Hepatocyte (in vitro differentiated cells): ENCODE results near the gene AKAP14. TPM values are rescaled to one million over a fixed set of nuclear protein-coding genes. Genes with fewer than 3 reads are reported as not detected.

ENCODE experiments used
- DNase-seq: peaks from one replicate; pipeline ENCODE4 v3.0.0-alpha.2; 2016; ENCODE audit warnings: low spot score
- H2AFZ ChIP-seq: fragments of 200-600 bp; sonication (generic); 2 replicates; pipeline ENCODE4 v1.6.0; 2016; ENCODE audit warnings: antibody characterized with exemption, mild to moderate bottlenecking
- H3K27ac ChIP-seq: fragments of 200-600 bp; sonication (generic); 2 replicates; pipeline ENCODE4 v1.5.1; 2016; ENCODE audit warnings: mild to moderate bottlenecking
- H3K27me3 ChIP-seq: fragments of 200-600 bp; sonication (generic); 2 replicates; pipeline ENCODE4 v1.6.1; 2016
- H3K36me3 ChIP-seq: fragments of 200-600 bp; sonication (generic); replicated peaks from 2 replicates; pipeline ENCODE4 v1.5.1; 2016; ENCODE audit warnings: low read depth; ENCODE audit not compliant: insufficient read depth
- H3K4me1 ChIP-seq: fragments of 200-600 bp; sonication (generic); 2 replicates; pipeline ENCODE4 v1.5.1; 2016; ENCODE audit warnings: mild to moderate bottlenecking, moderate library complexity; ENCODE audit not compliant: insufficient read depth
- H3K4me2 ChIP-seq: fragments of 200-600 bp; sonication (generic); 2 replicates; pipeline ENCODE4 v1.6.0; 2016
- H3K4me3 ChIP-seq: fragments of 200-600 bp; sonication (generic); 2 replicates; pipeline ENCODE4 v1.5.1; 2016; ENCODE audit warnings: mild to moderate bottlenecking
- H3K79me2 ChIP-seq: fragments of 200-600 bp; sonication (generic); 2 replicates; pipeline ENCODE4 v1.6.0; 2017; ENCODE audit warnings: mild to moderate bottlenecking
- H3K9me2 ChIP-seq: fragments of 200-600 bp; sonication (generic); replicated peaks from 2 replicates; pipeline ENCODE4 v1.6.0; 2017; ENCODE audit warnings: mild to moderate bottlenecking; ENCODE audit not compliant: insufficient read depth
- H3K9me3 ChIP-seq: fragments of 200-600 bp; sonication (generic); 2 replicates; pipeline ENCODE4 v1.5.1; 2016; ENCODE audit warnings: low read depth, mild to moderate bottlenecking
- H4K20me1 ChIP-seq: fragments of 200-600 bp; sonication (generic); 2 replicates; pipeline ENCODE4 v1.6.0; 2016; ENCODE audit warnings: mild to moderate bottlenecking; ENCODE audit not compliant: insufficient read depth, poor library complexity, severe bottlenecking
- EZH2 ChIP-seq: fragments of 200-600 bp; sonication (generic); IDR thresholded peaks from 2 replicates; pipeline ENCODE4 v1.6.1; 2016; ENCODE audit warnings: antibody characterized with exemption, mild to moderate bottlenecking, borderline replicate concordance
- EZH2phosphoT487 ChIP-seq: fragments of 200-600 bp; sonication (generic); IDR thresholded peaks from one replicate; pipeline ENCODE4 v1.6.1; 2018; ENCODE audit warnings: antibody characterized with exemption, mild to moderate bottlenecking, low read depth, moderate library complexity; ENCODE audit not compliant: unreplicated experiment, severe bottlenecking
- WGBS: methylation state at CpG from one replicate; pipeline ENCODE4 v1.1.6; 2016; ENCODE audit warnings: low lambda C conversion rate; ENCODE audit errors: missing lambda C conversion rate; 5-methylcytosine and 5-hydroxymethylcytosine counted together
- polyA plus RNA-seq: library from polyadenylated mRNA; unstranded; fragments of >200 nt; fragmentation: Nextera tagmentation; extraction: Ambion mirVana; gene quantifications from 2 replicates; pipeline ENCODE4 v1.2.1, GENCODE V29; 2016
- total RNA-seq: library from RNA; depleted of rRNA; stranded (reverse); fragments of >200 nt; gene quantifications from 2 replicates; pipeline ENCODE4 v1.2.3, GENCODE V29; 2014
- TF ChIP-seq, protein P1 (sequence below): fragments of 200-600 bp; sonication (generic); IDR thresholded peaks from 2 replicates; pipeline ENCODE4 v1.5.1; 2016; ENCODE audit warnings: antibody characterized with exemption, mild to moderate bottlenecking; ENCODE audit not compliant: poor library complexity

The AKAP14 gene
- total and polyA plus RNA-seq, 2 experiments from 2014 or later = not detected

DNA sequence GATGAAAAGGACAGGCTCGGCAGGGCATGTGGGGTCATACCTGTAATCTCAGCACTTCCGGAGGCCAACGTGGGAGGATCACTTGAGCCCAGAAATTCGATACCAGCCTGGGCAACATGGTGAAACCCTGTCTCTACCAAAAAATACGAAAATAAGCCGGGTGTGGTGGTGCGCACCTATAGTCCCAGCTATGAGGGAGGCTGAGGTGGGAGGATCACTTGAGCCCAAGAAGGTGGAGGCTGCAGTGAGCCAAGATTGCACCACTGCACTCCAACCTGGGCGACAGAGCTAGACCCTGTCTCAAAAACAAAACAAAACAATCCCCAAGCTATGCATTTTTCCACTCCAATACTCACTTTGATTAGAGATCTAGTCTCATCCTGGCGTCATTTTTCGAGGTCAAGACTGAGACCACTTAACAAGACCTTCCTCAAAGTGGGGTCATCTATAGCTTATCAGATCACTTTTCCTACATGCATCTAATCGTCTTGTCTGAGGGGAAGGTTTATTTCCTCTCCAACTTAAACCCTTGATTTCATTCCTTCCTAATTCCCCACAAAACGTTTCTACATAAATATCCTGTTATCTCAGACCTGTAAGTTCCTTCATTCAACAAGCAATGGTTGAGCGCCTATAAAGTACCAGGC lies 46.6 kb downstream of the AKAP14 start:
- H2AFZ ChIP-seq = no peak overlapping the region
- DNase-seq = no peak

GRCh38 chrX:119942831-119943184 lies 47.1 kb downstream of the AKAP14 start:
- no peaks in the 10 kb centered on the region for H4K20me1 ChIP-seq
- peak overlapping the region; percentile 83 for H3K4me2 ChIP-seq
- no peaks in the 10 kb centered on the region for H3K27me3 ChIP-seq
- H2AFZ ChIP-seq = peak overlapping the region; percentile 55
- TF ChIP-seq, protein P1, sequence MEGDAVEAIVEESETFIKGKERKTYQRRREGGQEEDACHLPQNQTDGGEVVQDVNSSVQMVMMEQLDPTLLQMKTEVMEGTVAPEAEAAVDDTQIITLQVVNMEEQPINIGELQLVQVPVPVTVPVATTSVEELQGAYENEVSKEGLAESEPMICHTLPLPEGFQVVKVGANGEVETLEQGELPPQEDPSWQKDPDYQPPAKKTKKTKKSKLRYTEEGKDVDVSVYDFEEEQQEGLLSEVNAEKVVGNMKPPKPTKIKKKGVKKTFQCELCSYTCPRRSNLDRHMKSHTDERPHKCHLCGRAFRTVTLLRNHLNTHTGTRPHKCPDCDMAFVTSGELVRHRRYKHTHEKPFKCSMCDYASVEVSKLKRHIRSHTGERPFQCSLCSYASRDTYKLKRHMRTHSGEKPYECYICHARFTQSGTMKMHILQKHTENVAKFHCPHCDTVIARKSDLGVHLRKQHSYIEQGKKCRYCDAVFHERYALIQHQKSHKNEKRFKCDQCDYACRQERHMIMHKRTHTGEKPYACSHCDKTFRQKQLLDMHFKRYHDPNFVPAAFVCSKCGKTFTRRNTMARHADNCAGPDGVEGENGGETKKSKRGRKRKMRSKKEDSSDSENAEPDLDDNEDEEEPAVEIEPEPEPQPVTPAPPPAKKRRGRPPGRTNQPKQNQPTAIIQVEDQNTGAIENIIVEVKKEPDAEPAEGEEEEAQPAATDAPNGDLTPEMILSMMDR = no peak
- TF ChIP-seq EZH2 = no peak
- TF ChIP-seq EZH2phosphoT487 = no peak
- WGBS = 33% methylated on average over 14 of the region's 14 CpGs
- no peaks in the 10 kb centered on the region for H3K36me3 ChIP-seq
- H3K4me3 ChIP-seq = peak overlapping the region; percentile 38
- no peaks in the 10 kb centered on the region for H3K9me3 ChIP-seq
- peak overlapping the region; percentile 92 for H3K27ac ChIP-seq
- H3K4me1 ChIP-seq = no peaks in the 10 kb centered on the region
- H3K79me2 ChIP-seq = peaks cover 17% of the 10 kb centered on the region
- H3K9me2 ChIP-seq = no peaks in the 10 kb centered on the region
- peak; percentile 10 for DNase-seq

More for the DNA sequence above, 46.6 kb downstream of the AKAP14 start:
- Histone ChIP-seq H3K9me2 (no peaks in the 10 kb centered on the region), H4K20me1 (no peaks in the 10 kb centered on the region), H3K27ac (peak overlapping the region; percentile 92), H3K36me3 (no peaks in the 10 kb centered on the region), H3K4me1 (no peaks in the 10 kb centered on the region), H3K27me3 (no peaks in the 10 kb centered on the region), H3K79me2 (peaks cover 17% of the 10 kb centered on the region), H3K4me3 (peak overlapping the region; percentile 38), H3K4me2 (peak overlapping the region; percentile 83), H3K9me3 (no peaks in the 10 kb centered on the region)
- 64% methylated on average over 13 of the region's 13 CpGs for WGBS
- TF ChIP-seq, protein P1 = no peak

DNA sequence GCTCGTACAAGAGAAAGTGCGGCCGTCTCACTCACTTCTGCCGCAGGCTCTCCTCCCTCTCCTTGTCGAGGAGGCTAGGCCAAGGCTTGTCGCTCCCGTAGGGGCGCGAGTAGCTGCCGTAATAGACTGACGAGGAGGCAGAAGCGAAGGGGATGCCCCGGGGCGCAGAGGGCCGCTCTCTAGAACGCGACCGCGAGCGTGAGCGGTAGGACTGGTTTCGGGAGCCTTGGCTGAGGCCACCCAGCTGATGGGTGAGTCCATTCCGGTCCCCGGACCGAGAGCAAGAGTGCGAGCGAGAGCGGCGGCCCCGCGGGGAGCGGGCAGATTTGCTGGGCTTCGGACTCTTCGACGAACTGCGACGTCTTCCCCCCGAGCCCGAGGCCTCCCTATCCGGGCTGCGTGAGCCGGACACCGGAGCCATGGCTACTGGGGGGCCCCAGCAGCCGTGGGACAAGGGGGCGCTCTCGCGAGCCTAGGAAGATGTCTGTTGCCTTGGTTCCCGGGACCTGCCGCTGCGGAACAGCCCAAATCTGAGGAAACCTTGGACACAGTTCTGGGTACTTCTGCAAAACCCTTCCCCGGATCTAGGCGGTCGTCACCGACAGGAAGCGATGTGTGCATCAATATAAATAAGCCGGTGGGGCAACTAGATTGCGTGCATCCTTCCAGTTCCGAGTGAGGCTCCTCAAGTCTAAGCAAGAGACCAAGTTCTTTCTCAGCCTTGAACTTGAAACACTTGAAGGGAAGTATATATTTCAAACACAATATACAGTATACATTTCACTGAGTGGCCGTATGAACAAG lies 47.7 kb downstream of the AKAP14 start, which contains the start of gene NKAP:
Gene NKAP (minus strand): TSS at position 567 of the 804 bp plus-strand sequence. CDS start 146 bp downstream, at position 421.
- Histone ChIP-seq H3K27me3 (no peaks in the 10 kb centered on the region), H3K9me2 (no peaks in the 10 kb centered on the region), H3K9me3 (no peaks in the 10 kb centered on the region), H2AFZ (peak within 1 kb of the TSS; percentile 84), H3K36me3 (no peaks in the 10 kb centered on the region), H3K4me3 (peak within 1 kb of the TSS; percentile 38), H3K4me2 (peak within 1 kb of the TSS; percentile 83), H3K4me1 (no peaks in the 10 kb centered on the region), H4K20me1 (no peaks in the 10 kb centered on the region), H3K79me2 (peaks cover 17% of the 10 kb centered on the region), H3K27ac (peak within 1 kb of the TSS; percentile 92)
- DNase-seq = peak; percentile 85
- 37% methylated on average over 52 of the region's 59 CpGs for WGBS
- TF ChIP-seq, protein P1 = no peak
- TF ChIP-seq EZH2phosphoT487 (no peak), EZH2 (no peak)
